Brain microvascular endothelial cell (primary cell): ENCODE data around the gene ACOXL.

Experiments
- DNase-seq: peaks from one replicate; pipeline ENCODE4 v3.0.0-alpha.2; 2020
- H3K27ac ChIP-seq: fragments of 250-450 bp; sonication (Bioruptor Pico); 2 replicates; pipeline ENCODE4 v1.5.1; 2020; ENCODE audit warnings: mild to moderate bottlenecking, moderate library complexity
- H3K27me3 ChIP-seq: fragments of 250-450 bp; sonication (Bioruptor Pico); replicated peaks from 2 replicates; pipeline ENCODE4 v1.5.1; 2020; ENCODE audit warnings: mild to moderate bottlenecking
- H3K36me3 ChIP-seq: fragments of 250-450 bp; sonication (Bioruptor Pico); replicated peaks from 2 replicates; pipeline ENCODE4 v1.5.1; 2020; ENCODE audit warnings: mild to moderate bottlenecking
- H3K4me3 ChIP-seq: 2 replicates; pipeline ENCODE4 v1.5.1; 2011; ENCODE audit warnings: low read depth, mild to moderate bottlenecking, control low read depth, low read length, moderate library complexity
- in situ Hi-C: cut with HindIII; loops from 2 replicates; pipeline ENCODE4 v1.10.0; 2017; ENCODE audit warnings: low sequenced_read_pairs, low pct_ligation_motif_present
- TF ChIP-seq, protein P1 (sequence below): IDR thresholded peaks from 2 replicates; pipeline ENCODE4 v1.5.1; 2011; ENCODE audit warnings: low read depth, mild to moderate bottlenecking, moderate library complexity, low read length, control low read depth, inconsistent platforms; ENCODE audit errors: missing control alignments

ACOXL gene

DNA sequence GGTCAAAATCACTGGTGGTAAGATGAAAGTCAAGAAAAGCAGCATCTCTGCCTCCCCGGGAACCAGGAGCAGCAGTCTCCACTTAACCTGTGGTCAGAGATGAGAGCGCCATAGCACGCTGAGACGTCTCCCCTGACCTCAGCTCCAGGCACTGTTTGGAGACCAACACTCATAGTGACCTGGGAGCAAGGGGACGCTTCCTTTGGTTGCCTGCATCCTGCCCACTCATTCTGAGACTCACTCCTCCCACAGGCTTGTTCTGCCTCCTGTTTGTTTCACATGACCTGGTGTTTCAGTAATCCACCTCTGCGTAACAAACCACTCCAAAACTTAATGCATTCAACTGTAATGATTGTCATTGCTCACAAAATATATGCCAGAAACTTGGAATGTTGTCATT lies 139.3 kb downstream of the ACOXL start:
- H3K27ac ChIP-seq: no peak overlapping the region
- no peaks in the 10 kb centered on the region for H3K36me3 ChIP-seq
- no peak overlapping the region for H3K4me3 ChIP-seq
- TF ChIP-seq, protein P1, sequence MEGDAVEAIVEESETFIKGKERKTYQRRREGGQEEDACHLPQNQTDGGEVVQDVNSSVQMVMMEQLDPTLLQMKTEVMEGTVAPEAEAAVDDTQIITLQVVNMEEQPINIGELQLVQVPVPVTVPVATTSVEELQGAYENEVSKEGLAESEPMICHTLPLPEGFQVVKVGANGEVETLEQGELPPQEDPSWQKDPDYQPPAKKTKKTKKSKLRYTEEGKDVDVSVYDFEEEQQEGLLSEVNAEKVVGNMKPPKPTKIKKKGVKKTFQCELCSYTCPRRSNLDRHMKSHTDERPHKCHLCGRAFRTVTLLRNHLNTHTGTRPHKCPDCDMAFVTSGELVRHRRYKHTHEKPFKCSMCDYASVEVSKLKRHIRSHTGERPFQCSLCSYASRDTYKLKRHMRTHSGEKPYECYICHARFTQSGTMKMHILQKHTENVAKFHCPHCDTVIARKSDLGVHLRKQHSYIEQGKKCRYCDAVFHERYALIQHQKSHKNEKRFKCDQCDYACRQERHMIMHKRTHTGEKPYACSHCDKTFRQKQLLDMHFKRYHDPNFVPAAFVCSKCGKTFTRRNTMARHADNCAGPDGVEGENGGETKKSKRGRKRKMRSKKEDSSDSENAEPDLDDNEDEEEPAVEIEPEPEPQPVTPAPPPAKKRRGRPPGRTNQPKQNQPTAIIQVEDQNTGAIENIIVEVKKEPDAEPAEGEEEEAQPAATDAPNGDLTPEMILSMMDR: no peak
- in situ Hi-C loops: no loop called here
- peaks cover 2% of the 10 kb centered on the region for H3K27me3 ChIP-seq
- DNase-seq: no peak

DNA sequence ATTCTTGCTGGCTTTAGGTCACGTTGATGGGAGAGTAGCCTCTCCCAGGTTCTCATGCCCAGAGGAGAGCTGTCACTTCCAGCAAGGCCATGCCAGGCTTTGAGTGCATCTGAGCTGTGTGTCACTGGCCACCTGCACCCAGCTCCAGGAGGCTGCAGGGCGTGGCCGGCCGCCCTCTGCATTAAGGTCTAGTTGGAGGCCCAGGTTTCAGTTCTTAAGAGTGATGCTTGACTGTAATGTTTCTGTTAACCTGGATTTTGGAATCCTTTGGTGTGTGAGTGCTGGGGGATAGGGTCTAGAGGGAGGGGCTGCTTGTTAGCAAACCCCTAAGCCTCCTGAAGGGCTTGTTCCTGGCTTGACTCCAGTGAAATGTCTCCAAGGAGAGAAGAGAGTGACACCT lies 140.1 kb downstream of the ACOXL start:
- in situ Hi-C loops: no loop called here
- DNase-seq: no peak
- Histone ChIP-seq H3K27me3 (peaks cover 2% of the 10 kb centered on the region), H3K4me3 (no peak overlapping the region), H3K36me3 (no peaks in the 10 kb centered on the region), H3K27ac (no peak overlapping the region)
- TF ChIP-seq, protein P1: no peak

DNA sequence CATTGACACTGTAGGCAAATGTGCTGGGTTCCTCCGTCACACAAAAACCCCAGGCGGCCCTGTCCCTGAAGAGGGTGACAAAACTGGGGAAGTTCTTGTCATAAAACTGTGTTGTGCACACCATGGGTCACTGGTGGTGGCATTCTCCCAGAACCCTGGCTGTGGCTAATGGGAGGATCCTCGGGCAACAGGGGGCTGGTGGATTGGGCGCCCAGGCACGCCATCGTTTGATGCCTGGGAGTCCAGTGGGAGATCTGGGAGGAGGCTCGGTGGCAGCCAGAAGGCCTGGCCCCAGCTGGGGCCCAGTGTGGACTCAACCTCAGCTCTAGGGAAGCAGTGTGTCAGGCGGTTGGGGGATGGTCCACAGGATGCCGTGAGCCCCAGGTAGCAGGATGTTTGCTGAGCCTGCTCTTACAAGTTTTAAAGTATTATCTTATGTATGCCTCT lies 140.7 kb downstream of the ACOXL start:
- H3K27me3 ChIP-seq: peaks cover 2% of the 10 kb centered on the region
- in situ Hi-C loops: no loop called here
- H3K27ac ChIP-seq: no peak overlapping the region
- no peak overlapping the region for H3K4me3 ChIP-seq
- DNase-seq: no peak
- no peaks in the 10 kb centered on the region for H3K36me3 ChIP-seq
- TF ChIP-seq, protein P1: no peak

DNA sequence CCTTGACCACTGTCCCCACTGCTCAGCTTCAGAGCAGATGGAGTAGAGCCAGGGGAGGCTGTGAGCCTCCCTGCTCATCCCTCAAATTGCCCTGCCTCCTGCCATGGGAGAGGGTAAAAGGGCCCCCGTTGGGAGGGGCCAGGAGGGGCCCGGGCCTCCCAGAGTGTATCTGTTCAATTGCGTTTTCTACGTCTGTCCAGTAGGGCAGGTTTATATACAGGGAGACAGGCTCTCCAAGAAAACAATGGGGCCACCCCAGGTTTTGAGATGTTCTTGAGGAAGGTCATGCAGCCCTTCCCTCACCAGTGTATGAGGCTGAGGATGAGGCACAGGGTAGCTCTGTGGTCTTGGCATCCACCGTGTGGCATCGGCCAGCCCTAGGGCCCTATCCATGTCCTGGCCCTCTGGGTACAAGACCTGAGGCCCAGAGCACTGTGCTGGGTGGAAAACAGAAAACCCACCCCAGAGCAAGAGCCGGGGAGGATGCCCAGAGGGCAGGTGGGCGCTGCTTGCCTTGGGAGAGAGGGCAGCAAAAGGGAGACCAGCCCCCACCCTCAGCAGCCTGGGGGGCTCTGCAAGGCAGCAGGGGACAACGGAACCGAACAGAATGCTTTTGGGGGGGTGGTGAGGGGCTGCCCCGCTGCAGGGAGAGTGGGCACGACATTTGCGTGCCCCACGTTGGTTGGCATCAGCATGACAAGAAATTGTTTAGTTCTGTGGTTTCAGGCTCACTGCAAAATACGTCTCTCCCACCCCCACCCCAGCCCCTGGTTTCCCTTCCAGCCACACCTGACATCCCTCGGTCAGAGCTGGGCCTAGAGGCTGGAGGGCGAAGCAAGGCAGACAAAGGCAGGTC lies 141.5 kb downstream of the ACOXL start:
- Histone ChIP-seq H3K27me3 (peaks cover 2% of the 10 kb centered on the region), H3K27ac (no peak overlapping the region), H3K4me3 (no peak overlapping the region), H3K36me3 (no peaks in the 10 kb centered on the region)
- in situ Hi-C loops: no loop called here
- TF ChIP-seq, protein P1: no peak
- DNase-seq: no peak

DNA sequence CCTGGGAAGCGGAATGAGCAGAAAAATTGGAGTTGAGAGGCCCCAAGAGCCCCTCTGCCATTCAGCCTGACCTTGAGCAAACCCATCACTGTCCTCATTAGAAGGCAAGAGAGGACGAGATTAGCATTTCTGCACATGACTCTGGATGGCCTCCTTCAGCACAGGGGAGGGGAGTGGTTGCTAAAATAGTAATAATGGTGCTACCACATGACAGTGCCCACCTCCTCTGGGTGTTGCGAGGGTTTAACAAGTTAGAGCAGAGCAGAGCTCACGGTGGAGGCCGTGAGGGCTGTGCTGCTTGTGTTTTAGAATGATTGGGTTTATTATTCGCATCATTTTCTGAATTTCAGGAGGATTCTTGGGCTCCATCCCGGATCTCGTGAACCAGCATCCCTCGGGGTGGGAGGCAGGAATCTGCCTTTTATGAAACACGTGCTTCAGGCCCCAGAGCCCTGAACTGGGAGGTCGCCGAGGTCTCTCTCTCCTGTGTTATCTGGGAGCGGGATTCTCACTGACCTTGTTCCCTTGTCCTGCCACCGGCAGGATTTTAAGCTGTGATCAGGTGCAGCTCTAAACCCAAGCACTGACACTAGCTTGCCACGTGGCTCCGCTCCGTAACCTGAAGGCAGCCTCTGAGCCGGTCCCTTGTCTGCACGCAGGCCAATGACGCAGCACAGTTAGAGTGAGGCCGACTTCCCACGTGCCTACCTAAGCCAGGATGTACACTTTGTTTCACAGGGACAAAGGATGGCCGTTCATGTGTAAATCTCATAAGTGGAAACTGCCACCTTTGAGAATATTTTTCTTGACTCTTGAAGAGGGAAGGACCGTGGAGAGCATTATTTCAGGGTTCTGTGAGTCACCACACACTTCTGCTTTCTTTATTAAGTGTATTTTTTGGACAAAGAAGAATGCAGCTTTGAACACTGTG lies 142.3 kb downstream of the ACOXL start:
- peaks cover 2% of the 10 kb centered on the region for H3K27me3 ChIP-seq
- DNase-seq: no peak
- H3K4me3 ChIP-seq: no peak overlapping the region
- TF ChIP-seq, protein P1: no peak
- in situ Hi-C loops: no loop called here
- no peaks in the 10 kb centered on the region for H3K36me3 ChIP-seq
- H3K27ac ChIP-seq: no peak overlapping the region
